Choroid plexus epithelial cell (primary cell): Measurements from ENCODE around the gene RTL9.
A peak's percentile ranks its signal among the peaks of the same experiment; 100 is the strongest.
"Not testable (repeated sequence)": the region's sequence is repeated elsewhere in the genome, so short reads cannot be mapped to it uniquely, and the experiment has no call there.

ENCODE experiments used
- DNase-seq: peaks from one replicate; pipeline ENCODE4 v3.0.0-alpha.2; 2010; ENCODE audit warnings: low read depth
- H3K4me3 ChIP-seq: 2 replicates; pipeline ENCODE4 v1.5.1; 2011; ENCODE audit warnings: low read depth, mild to moderate bottlenecking, control low read depth, low read length, moderate library complexity
- CTCF ChIP-seq: conservative IDR thresholded peaks from 2 replicates; pipeline ENCODE4 v1.5.1; 2011; ENCODE audit warnings: low read depth, mild to moderate bottlenecking, control low read depth, inconsistent platforms, low read length, moderate library complexity

RTL9 gene

GRCh38 chrX:110322603-110323002, 36.0 kb upstream of the RTL9 start:
- no peak overlapping the region for H3K4me3 ChIP-seq
- TF ChIP-seq CTCF = no peak
- no peak for DNase-seq

GRCh38 chrX:110326712-110327111, 31.9 kb upstream of the RTL9 start:
- no peak overlapping the region for H3K4me3 ChIP-seq
- TF ChIP-seq CTCF = no peak
- no peak for DNase-seq

GRCh38 chrX:110327336-110327735, 31.3 kb upstream of the RTL9 start:
- TF ChIP-seq CTCF = no peak
- no peak for DNase-seq
- no peak overlapping the region for H3K4me3 ChIP-seq

- not testable (repeated sequence) for H3K4me3 ChIP-seq, DNase-seq
Observed at GRCh38 chrX:110328613-110329012, 30.0 kb upstream of the RTL9 start.

- no peak for DNase-seq
- H3K4me3 ChIP-seq = no peak overlapping the region
- no peak for TF ChIP-seq CTCF
Observed at GRCh38 chrX:110331444-110332030, 27.1 kb upstream of the RTL9 start.

- DNase-seq, H3K4me3 ChIP-seq: not testable (repeated sequence)
Observed at GRCh38 chrX:110333458-110333857, 25.2 kb upstream of the RTL9 start.

GRCh38 chrX:110338935-110339334, 19.7 kb upstream of the RTL9 start:
- H3K4me3 ChIP-seq = no peak overlapping the region
- DNase-seq = no peak
- TF ChIP-seq CTCF = no peak

- TF ChIP-seq CTCF = no peak
- no peak overlapping the region for H3K4me3 ChIP-seq
- DNase-seq = peak; percentile 72
Observed at GRCh38 chrX:110341189-110342035, 17.2 kb upstream of the RTL9 start.
